HEK293 (cell line): ENCODE data around the gene RNF224.

Source experiments
- EGR2 ChIP-seq: fragments of 450-650 bp; formaldehyde crosslinking; IDR thresholded peaks from 2 replicates; pipeline ENCODE4 v1.5.1; 2016; ENCODE audit warnings: low read depth, missing biosample characterization, missing genetic modification characterization
- HOXA7 ChIP-seq: sonication (generic); formaldehyde crosslinking; IDR thresholded peaks from 2 replicates; pipeline ENCODE4 v1.8.1; 2022; ENCODE audit warnings: missing genetic modification reagents, borderline replicate concordance
- MEIS1 ChIP-seq: sonication (generic); formaldehyde crosslinking; IDR thresholded peaks from 2 replicates; pipeline ENCODE4 v1.8.1; 2022; ENCODE audit warnings: missing genetic modification reagents, mild to moderate bottlenecking, borderline replicate concordance
- MYNN ChIP-seq: fragments of 450-650 bp; formaldehyde crosslinking; IDR thresholded peaks from 2 replicates; pipeline ENCODE4 v1.5.1; 2016; ENCODE audit warnings: missing biosample characterization, missing genetic modification characterization, borderline replicate concordance
- MZF1 ChIP-seq: fragments of 450-650 bp; formaldehyde crosslinking; IDR thresholded peaks from 2 replicates; pipeline ENCODE4 v1.5.1; 2017; ENCODE audit warnings: missing biosample characterization, missing genetic modification characterization, borderline replicate concordance
- SALL2 ChIP-seq: fragments of 450-650 bp; formaldehyde crosslinking; IDR thresholded peaks from 2 replicates; pipeline ENCODE4 v1.5.0; 2017; ENCODE audit warnings: missing biosample characterization, mild to moderate bottlenecking, missing genetic modification characterization, borderline replicate concordance
- SETDB1 ChIP-seq: IDR thresholded peaks from one replicate; pipeline ENCODE4 v1.6.1; 2017; ENCODE audit warnings: mild to moderate bottlenecking, low read length, moderate library complexity, mixed read lengths; ENCODE audit not compliant: insufficient read length
- ZEB2 ChIP-seq: fragments of 450-650 bp; formaldehyde crosslinking; IDR thresholded peaks from 2 replicates; pipeline ENCODE4 v1.5.1; 2016; ENCODE audit warnings: missing biosample characterization, missing genetic modification characterization
- ZFP41 ChIP-seq: fragments of 450-650 bp; formaldehyde crosslinking; IDR thresholded peaks from 2 replicates; pipeline ENCODE4 v1.5.1; 2016; ENCODE audit warnings: missing biosample characterization, missing genetic modification characterization, borderline replicate concordance
- ZNF155 ChIP-seq: fragments of 450-650 bp; formaldehyde crosslinking; IDR thresholded peaks from 2 replicates; pipeline ENCODE4 v1.5.1; 2016; ENCODE audit warnings: missing biosample characterization, missing genetic modification characterization
- ZNF169 ChIP-seq: fragments of 450-650 bp; formaldehyde crosslinking; IDR thresholded peaks from 2 replicates; pipeline ENCODE4 v1.5.1; 2016; ENCODE audit warnings: missing biosample characterization, missing genetic modification characterization
- ZNF174 ChIP-seq: fragments of 450-650 bp; formaldehyde crosslinking; IDR thresholded peaks from 2 replicates; pipeline ENCODE4 v1.5.0; 2017; ENCODE audit warnings: missing biosample characterization, mild to moderate bottlenecking, missing genetic modification characterization
- ZNF239 ChIP-seq: fragments of 450-650 bp; formaldehyde crosslinking; IDR thresholded peaks from 2 replicates; pipeline ENCODE4 v1.5.1; 2016; ENCODE audit warnings: missing biosample characterization, missing genetic modification characterization
- ZNF341 ChIP-seq: fragments of 450-650 bp; formaldehyde crosslinking; IDR thresholded peaks from 2 replicates; pipeline ENCODE4; 2016; ENCODE audit warnings: low read depth, missing biosample characterization, missing genetic modification characterization
- ZNF48 ChIP-seq: fragments of 450-650 bp; formaldehyde crosslinking; IDR thresholded peaks from 2 replicates; pipeline ENCODE4 v1.5.1; 2016; ENCODE audit warnings: missing biosample characterization, missing genetic modification characterization
- ZNF488 ChIP-seq: fragments of 450-650 bp; formaldehyde crosslinking; IDR thresholded peaks from 2 replicates; pipeline ENCODE4 v1.5.1; 2016; ENCODE audit warnings: missing biosample characterization, missing genetic modification characterization
- ZNF549 ChIP-seq: fragments of 450-650 bp; IDR thresholded peaks from 2 replicates; pipeline ENCODE4 v1.5.1; 2018; ENCODE audit warnings: missing biosample characterization, missing genetic modification characterization, mild to moderate bottlenecking, inconsistent platforms, moderate library complexity
- ZNF610 ChIP-seq: fragments of 450-650 bp; formaldehyde crosslinking; IDR thresholded peaks from 2 replicates; pipeline ENCODE4 v1.5.1; 2016; ENCODE audit warnings: missing biosample characterization, missing genetic modification characterization, borderline replicate concordance
- ZNF629 ChIP-seq: fragments of 450-650 bp; formaldehyde crosslinking; IDR thresholded peaks from 2 replicates; pipeline ENCODE4 v1.5.1; 2017; ENCODE audit warnings: missing biosample characterization, missing genetic modification characterization
- ZNF792 ChIP-seq: fragments of 450-650 bp; formaldehyde crosslinking; IDR thresholded peaks from 2 replicates; pipeline ENCODE4 v1.5.1; 2016; ENCODE audit warnings: missing biosample characterization, missing genetic modification characterization
- ZSCAN16 ChIP-seq: fragments of 450-650 bp; formaldehyde crosslinking; IDR thresholded peaks from 2 replicates; pipeline ENCODE4 v1.5.1; 2016; ENCODE audit warnings: missing biosample characterization, missing genetic modification characterization
- ZSCAN23 ChIP-seq: fragments of 450-650 bp; formaldehyde crosslinking; IDR thresholded peaks from 2 replicates; pipeline ENCODE4 v1.5.1; 2016; ENCODE audit warnings: missing biosample characterization, missing genetic modification characterization
- ZSCAN30 ChIP-seq: fragments of 450-650 bp; IDR thresholded peaks from 2 replicates; pipeline ENCODE4 v1.5.1; 2018; ENCODE audit warnings: missing biosample characterization, mild to moderate bottlenecking, missing genetic modification characterization, moderate library complexity
- TF ChIP-seq, protein P1 (sequence below): fragments of 450-650 bp; formaldehyde crosslinking; IDR thresholded peaks from 2 replicates; pipeline ENCODE4 v1.5.1; 2016; ENCODE audit warnings: missing biosample characterization, missing genetic modification characterization
- TF ChIP-seq, protein P2 (sequence below): fragments of 450-650 bp; formaldehyde crosslinking; IDR thresholded peaks from 2 replicates; pipeline ENCODE4 v1.5.1; 2016; ENCODE audit warnings: missing biosample characterization, missing genetic modification characterization

The RNF224 gene

GRCh38 chr9:137237759-137238726 lies 10.7 kb downstream of the RNF224 start (continued):
- TF ChIP-seq, protein P1, sequence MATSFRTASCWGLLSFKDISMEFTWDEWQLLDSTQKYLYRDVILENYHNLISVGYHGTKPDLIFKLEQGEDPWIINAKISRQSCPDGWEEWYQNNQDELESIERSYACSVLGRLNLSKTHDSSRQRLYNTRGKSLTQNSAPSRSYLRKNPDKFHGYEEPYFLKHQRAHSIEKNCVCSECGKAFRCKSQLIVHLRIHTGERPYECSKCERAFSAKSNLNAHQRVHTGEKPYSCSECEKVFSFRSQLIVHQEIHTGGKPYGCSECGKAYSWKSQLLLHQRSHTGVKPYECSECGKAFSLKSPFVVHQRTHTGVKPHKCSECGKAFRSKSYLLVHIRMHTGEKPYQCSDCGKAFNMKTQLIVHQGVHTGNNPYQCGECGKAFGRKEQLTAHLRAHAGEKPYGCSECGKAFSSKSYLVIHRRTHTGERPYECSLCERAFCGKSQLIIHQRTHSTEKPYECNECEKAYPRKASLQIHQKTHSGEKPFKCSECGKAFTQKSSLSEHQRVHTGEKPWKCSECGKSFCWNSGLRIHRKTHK = no peak
- TF ChIP-seq ZNF610 (tag by site-specific recombination) = no peak
- TF ChIP-seq, protein P2, sequence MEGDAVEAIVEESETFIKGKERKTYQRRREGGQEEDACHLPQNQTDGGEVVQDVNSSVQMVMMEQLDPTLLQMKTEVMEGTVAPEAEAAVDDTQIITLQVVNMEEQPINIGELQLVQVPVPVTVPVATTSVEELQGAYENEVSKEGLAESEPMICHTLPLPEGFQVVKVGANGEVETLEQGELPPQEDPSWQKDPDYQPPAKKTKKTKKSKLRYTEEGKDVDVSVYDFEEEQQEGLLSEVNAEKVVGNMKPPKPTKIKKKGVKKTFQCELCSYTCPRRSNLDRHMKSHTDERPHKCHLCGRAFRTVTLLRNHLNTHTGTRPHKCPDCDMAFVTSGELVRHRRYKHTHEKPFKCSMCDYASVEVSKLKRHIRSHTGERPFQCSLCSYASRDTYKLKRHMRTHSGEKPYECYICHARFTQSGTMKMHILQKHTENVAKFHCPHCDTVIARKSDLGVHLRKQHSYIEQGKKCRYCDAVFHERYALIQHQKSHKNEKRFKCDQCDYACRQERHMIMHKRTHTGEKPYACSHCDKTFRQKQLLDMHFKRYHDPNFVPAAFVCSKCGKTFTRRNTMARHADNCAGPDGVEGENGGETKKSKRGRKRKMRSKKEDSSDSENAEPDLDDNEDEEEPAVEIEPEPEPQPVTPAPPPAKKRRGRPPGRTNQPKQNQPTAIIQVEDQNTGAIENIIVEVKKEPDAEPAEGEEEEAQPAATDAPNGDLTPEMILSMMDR (tag by site-specific recombination) = no peak
- no peak for TF ChIP-seq ZSCAN23
- no peak for TF ChIP-seq ZNF174 (tag by site-specific recombination)
- TF ChIP-seq ZNF155 (tag by site-specific recombination) = no peak
- TF ChIP-seq ZNF792 = no peak
- no peak for TF ChIP-seq SALL2
- TF ChIP-seq ZEB2 (tag by site-specific recombination) = peak; percentile 82
- no peak for TF ChIP-seq MYNN
- no peak for TF ChIP-seq ZNF239 (tag by site-specific recombination)
- no peak for TF ChIP-seq MZF1 (tag by site-specific recombination)
- TF ChIP-seq ZNF169 (tag by site-specific recombination) = no peak
- TF ChIP-seq HOXA7 (CRISPR knock-in tag) = no peak
- no peak for TF ChIP-seq ZNF488 (tag by site-specific recombination)
- peak; percentile 95 for TF ChIP-seq ZSCAN16
- 0 out of 2 replicates have a peak, but pooled peaks have one; percentile 16 for TF ChIP-seq EGR2 (tag by site-specific recombination)
- no peak for TF ChIP-seq ZNF549 (tag by site-specific recombination)
- no peak for TF ChIP-seq ZNF629 (tag by site-specific recombination)
- TF ChIP-seq ZNF341 (tag by site-specific recombination) = peak; percentile 90
- no peak for TF ChIP-seq ZFP41 (tag by site-specific recombination)
- TF ChIP-seq SETDB1 = no peak
- TF ChIP-seq ZNF48 = no peak
- 0 out of 2 replicates have a peak, but pooled peaks have one; percentile 40 for TF ChIP-seq ZSCAN30 (tag by site-specific recombination)
- TF ChIP-seq MEIS1 (CRISPR knock-in tag) = no peak
